Activated CD8-positive, alpha-beta T cell treated with anti-CD3 and anti-CD28 coated beads for 36 hours (primary cell): Measurements from ENCODE around the gene FGD5. TPM values are rescaled to one million over a fixed set of nuclear protein-coding genes. Genes with fewer than 3 reads are reported as not detected.

ENCODE experiments used
- ATAC-seq: fragments of 200-7000 bp; cut with Tn5 transposase; one replicate; pipeline ENCODE4 v1.10.0; 2021; ENCODE audit warnings: mild to moderate bottlenecking, moderate library complexity
- CTCF ChIA-PET: fragments of 350-600 bp; sonication (Branson Sonifier 250); formaldehyde crosslinking; loops from one replicate; lab custom pipeline; 2021; ENCODE audit warnings: antibody characterized with exemption; lab: Charles Lee
- POLR2A ChIA-PET: fragments of 350-600 bp; sonication (Branson Sonifier 250); formaldehyde crosslinking; loops from one replicate; lab custom pipeline; 2021; ENCODE audit warnings: antibody characterized with exemption; lab: Charles Lee
- DNase-seq: peaks from one replicate; pipeline ENCODE4 v3.0.0-alpha.2; 2020
- H3K27ac Mint-ChIP-seq: one replicate; pipeline ENCODE4 v1.8.0; 2021; ENCODE audit warnings: mild to moderate bottlenecking, mixed read lengths
- H3K27me3 Mint-ChIP-seq: one replicate; pipeline ENCODE4 v1.8.0; 2021; ENCODE audit warnings: mixed read lengths
- H3K36me3 Mint-ChIP-seq: one replicate; pipeline ENCODE4 v1.8.0; 2021; ENCODE audit warnings: low read depth, mixed read lengths
- H3K4me1 Mint-ChIP-seq: one replicate; pipeline ENCODE4 v1.8.0; 2021; ENCODE audit warnings: low read depth, mixed read lengths
- H3K4me3 Mint-ChIP-seq: one replicate; pipeline ENCODE4 v1.8.0; 2021; ENCODE audit warnings: mild to moderate bottlenecking, moderate library complexity, mixed read lengths
- H3K9me3 Mint-ChIP-seq: one replicate; pipeline ENCODE4 v1.8.0; 2021; ENCODE audit warnings: mixed read lengths
- CTCF ChIP-seq: fragments of 200-600 bp; IDR thresholded peaks from one replicate; pipeline ENCODE4 v1.8.0; 2022; ENCODE audit warnings: antibody characterized with exemption, mild to moderate bottlenecking
- intact Hi-C: fragments of 100-400 bp; cut with micrococcal nuclease; formaldehyde crosslinking; loops from one replicate; pipeline ENCODE4 v1.10.0; 2022
- total RNA-seq, 2 experiments: library from RNA; stranded (reverse); gene quantifications; one replicate each; pipeline ENCODE4 v1.2.3, GENCODE V29; 2021

Gene FGD5
- total RNA-seq, 2 experiments from 2014 or later = not detected

GRCh38 chr3:14880447-14881106, 61.8 kb downstream of the FGD5 start:
- intact Hi-C loops = no loop called here
- H3K9me3 Mint-ChIP-seq = no peaks in the 10 kb centered on the region
- H3K27ac Mint-ChIP-seq = peak overlapping the region; percentile 7
- H3K36me3 Mint-ChIP-seq = no peaks in the 10 kb centered on the region
- H3K4me1 Mint-ChIP-seq = peaks cover 46% of the 10 kb centered on the region
- H3K27me3 Mint-ChIP-seq = no peaks in the 10 kb centered on the region
- CTCF ChIA-PET = interaction anchor here (0.8 to 1.1 kb wide), 2 partner anchors 40 to 100 kb away, joined by 3 read pairs; no protein-coding TSS in a partner anchor
- ATAC-seq (no peak), DNase-seq (no peak)
- TF ChIP-seq CTCF = no peak
- POLR2A ChIA-PET = no interaction called here
- H3K4me3 Mint-ChIP-seq = no peak overlapping the region

GRCh38 chr3:14883226-14883625, 64.5 kb downstream of the FGD5 start:
- ChIA-PET CTCF (no interaction called here), POLR2A (no interaction called here)
- ATAC-seq (no peak), DNase-seq (no peak)
- no peaks in the 10 kb centered on the region for H3K36me3 Mint-ChIP-seq
- no peaks in the 10 kb centered on the region for H3K9me3 Mint-ChIP-seq
- H3K27me3 Mint-ChIP-seq = no peaks in the 10 kb centered on the region
- no peak overlapping the region for H3K4me3 Mint-ChIP-seq
- intact Hi-C loops = no loop called here
- no peak overlapping the region for H3K27ac Mint-ChIP-seq
- H3K4me1 Mint-ChIP-seq = peaks cover 48% of the 10 kb centered on the region
- TF ChIP-seq CTCF = no peak

- Mint-ChIP-seq H3K27me3 (no peaks in the 10 kb centered on the region), H3K36me3 (no peaks in the 10 kb centered on the region), H3K9me3 (no peaks in the 10 kb centered on the region), H3K4me1 (peaks cover 42% of the 10 kb centered on the region), H3K27ac (no peak overlapping the region), H3K4me3 (no peak overlapping the region)
- no peak for TF ChIP-seq CTCF
- ChIA-PET CTCF (interaction anchor here (2.7 kb wide), 1 partner anchor 36 kb away, joined by 9 read pairs; no protein-coding TSS in a partner anchor), POLR2A (no interaction called here)
- peak; percentile 54 for DNase-seq
- intact Hi-C loops = no loop called here
- ATAC-seq = no peak
These were observed 65.9 kb downstream of the FGD5 start for GRCh38 chr3:14884665-14885064.

GRCh38 chr3:14885307-14885706, 66.5 kb downstream of the FGD5 start:
- H3K27me3 Mint-ChIP-seq = no peaks in the 10 kb centered on the region
- H3K4me1 Mint-ChIP-seq = peaks cover 40% of the 10 kb centered on the region
- ATAC-seq (peak; percentile 38), DNase-seq (peak; percentile 67)
- intact Hi-C loops = no loop called here
- CTCF ChIA-PET = interaction anchor here (2.7 kb wide), 1 partner anchor 36 kb away, joined by 9 read pairs; no protein-coding TSS in a partner anchor
- peak overlapping the region; percentile 62 for H3K27ac Mint-ChIP-seq
- no peak for TF ChIP-seq CTCF
- H3K9me3 Mint-ChIP-seq = no peaks in the 10 kb centered on the region
- POLR2A ChIA-PET = no interaction called here
- no peaks in the 10 kb centered on the region for H3K36me3 Mint-ChIP-seq
- no peak overlapping the region for H3K4me3 Mint-ChIP-seq

GRCh38 chr3:14886101-14886500, 67.3 kb downstream of the FGD5 start:
- Mint-ChIP-seq H3K4me1 (peaks cover 33% of the 10 kb centered on the region), H3K9me3 (no peaks in the 10 kb centered on the region), H3K36me3 (no peaks in the 10 kb centered on the region), H3K27ac (no peak overlapping the region), H3K4me3 (no peak overlapping the region), H3K27me3 (no peaks in the 10 kb centered on the region)
- intact Hi-C loops = no loop called here
- ATAC-seq (no peak), DNase-seq (no peak)
- no peak for TF ChIP-seq CTCF
- ChIA-PET CTCF (interaction anchor here (1.3 to 2.7 kb wide), 2 partner anchors 35 to 40 kb away, joined by 3 to 9 read pairs; no protein-coding TSS in a partner anchor), POLR2A (no interaction called here)
